ENCODE measurements around the gene KBTBD12. TPM values are rescaled to one million over a fixed set of nuclear protein-coding genes. Genes with fewer than 3 reads are reported as not detected.

The KBTBD12 gene
- total RNA-seq, 3 donors from 2014 or later: 0.32 to 0.73 TPM; not detected in 1

DNA sequence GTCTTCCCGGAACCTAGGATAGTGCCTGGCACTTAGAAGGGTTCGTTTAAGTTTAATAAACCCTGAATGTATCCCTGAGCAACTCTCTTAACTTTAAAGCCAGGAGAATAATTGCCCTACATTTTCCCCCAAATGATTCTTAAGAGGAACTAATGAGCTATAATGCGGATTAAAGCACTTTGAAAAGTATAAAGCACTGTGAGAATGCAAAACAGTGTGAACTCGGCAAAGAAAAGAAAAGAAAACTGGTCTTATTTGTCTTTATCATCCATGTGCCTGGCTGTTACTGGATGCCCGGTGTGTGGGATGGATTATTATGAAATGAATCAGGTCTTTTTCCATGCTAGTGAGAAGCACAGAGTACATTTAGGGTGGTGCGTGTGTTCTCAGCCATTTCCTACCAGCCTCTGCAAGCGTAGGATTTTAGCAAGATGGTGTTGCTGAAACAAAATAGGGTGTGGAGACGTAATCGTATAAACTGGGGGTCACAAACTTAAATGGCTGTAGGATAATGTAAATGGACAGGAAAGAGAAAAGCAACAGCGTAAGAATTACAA is 983 bp downstream of the KBTBD12 start:
- Histone ChIP-seq H3K4me3 (no peak overlapping the region), H3K9me3 (no peaks in the 10 kb centered on the region), H3K27ac (no peak overlapping the region), H3K36me3 (no peaks in the 10 kb centered on the region), H3K4me1 (peaks cover 0 to 5% of the 10 kb centered on the region in 2 donors), H3K27me3 (no peaks in the 10 kb centered on the region)
- TF ChIP-seq POLR2A (IDR thresholded peaks at IDR 0.05): no peak
- TF ChIP-seq, protein P1, sequence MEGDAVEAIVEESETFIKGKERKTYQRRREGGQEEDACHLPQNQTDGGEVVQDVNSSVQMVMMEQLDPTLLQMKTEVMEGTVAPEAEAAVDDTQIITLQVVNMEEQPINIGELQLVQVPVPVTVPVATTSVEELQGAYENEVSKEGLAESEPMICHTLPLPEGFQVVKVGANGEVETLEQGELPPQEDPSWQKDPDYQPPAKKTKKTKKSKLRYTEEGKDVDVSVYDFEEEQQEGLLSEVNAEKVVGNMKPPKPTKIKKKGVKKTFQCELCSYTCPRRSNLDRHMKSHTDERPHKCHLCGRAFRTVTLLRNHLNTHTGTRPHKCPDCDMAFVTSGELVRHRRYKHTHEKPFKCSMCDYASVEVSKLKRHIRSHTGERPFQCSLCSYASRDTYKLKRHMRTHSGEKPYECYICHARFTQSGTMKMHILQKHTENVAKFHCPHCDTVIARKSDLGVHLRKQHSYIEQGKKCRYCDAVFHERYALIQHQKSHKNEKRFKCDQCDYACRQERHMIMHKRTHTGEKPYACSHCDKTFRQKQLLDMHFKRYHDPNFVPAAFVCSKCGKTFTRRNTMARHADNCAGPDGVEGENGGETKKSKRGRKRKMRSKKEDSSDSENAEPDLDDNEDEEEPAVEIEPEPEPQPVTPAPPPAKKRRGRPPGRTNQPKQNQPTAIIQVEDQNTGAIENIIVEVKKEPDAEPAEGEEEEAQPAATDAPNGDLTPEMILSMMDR (IDR thresholded peaks at IDR 0.05): no peak
- no peak for TF ChIP-seq POLR2AphosphoS5 (IDR thresholded peaks at IDR 0.05)
- DNase-seq (ENCODE audit: low spot score in 2 of 2): no peak
- intact Hi-C loops (cut with DNase I; ENCODE audit: low total_unique reads): loop anchor here (5.0 kb wide), 1 partner anchor 1399 kb away; the partner anchor contains the start of gene UROC1

DNA sequence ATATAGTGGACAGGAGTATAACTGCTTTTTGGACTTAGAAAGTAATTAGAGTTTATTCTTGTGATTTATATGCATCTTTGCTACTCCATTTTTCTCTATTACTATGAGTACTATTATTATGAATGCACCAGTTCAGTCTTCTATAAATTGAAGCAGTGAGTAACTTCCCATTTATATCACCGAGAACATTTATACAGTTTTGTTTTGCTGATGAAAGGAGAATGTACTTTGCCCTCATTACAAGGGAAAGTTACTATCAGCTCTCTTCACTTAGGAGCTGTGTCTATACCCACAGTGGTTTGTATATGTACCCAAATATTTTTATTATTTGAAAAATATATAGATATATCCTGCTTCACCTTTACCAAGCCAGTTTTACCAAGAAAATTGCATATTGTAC is 5.7 kb downstream of the KBTBD12 start:
- no peak overlapping the region for H3K27ac ChIP-seq
- TF ChIP-seq, protein P1 (IDR thresholded peaks at IDR 0.05): no peak
- TF ChIP-seq POLR2A (IDR thresholded peaks at IDR 0.05) (no peak), POLR2AphosphoS5 (IDR thresholded peaks at IDR 0.05) (no peak)

DNA sequence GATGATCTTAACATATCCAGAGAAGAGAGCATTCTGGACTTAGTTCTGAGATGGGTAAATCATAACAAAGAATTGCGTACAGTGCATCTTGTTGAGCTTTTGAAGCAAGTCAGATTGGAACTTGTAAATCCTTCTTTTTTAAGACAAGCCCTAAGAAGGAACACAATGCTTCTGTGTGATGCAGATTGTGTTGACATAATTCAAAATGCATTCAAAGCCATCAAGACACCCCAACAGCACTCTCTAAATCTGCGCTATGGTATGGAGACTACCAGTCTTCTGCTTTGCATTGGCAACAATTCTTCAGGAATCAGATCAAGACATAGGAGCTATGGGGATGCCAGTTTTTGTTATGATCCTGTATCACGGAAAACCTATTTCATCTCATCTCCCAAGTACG is 8.6 kb downstream of the KBTBD12 start:
- TF ChIP-seq, protein P1 (IDR thresholded peaks at IDR 0.05): no peak
- TF ChIP-seq POLR2AphosphoS5 (IDR thresholded peaks at IDR 0.05) (no peak), POLR2A (IDR thresholded peaks at IDR 0.05) (no peak)
- Histone ChIP-seq H3K4me1 (no peaks in the 10 kb centered on the region), H3K27ac (no peak overlapping the region), H3K9me3 (no peaks in the 10 kb centered on the region), H3K27me3 (no peaks in the 10 kb centered on the region), H3K4me3 (no peak overlapping the region), H3K36me3 (no peaks in the 10 kb centered on the region)
- no peak for DNase-seq (ENCODE audit: low spot score in 2 of 2)
- intact Hi-C loops (cut with DNase I; ENCODE audit: low total_unique reads): no loop called here

More for the DNA sequence above, 5.7 kb downstream of the KBTBD12 start:
- Histone ChIP-seq H3K36me3 (no peaks in the 10 kb centered on the region), H3K4me1 (no peaks in the 10 kb centered on the region), H3K9me3 (no peaks in the 10 kb centered on the region), H3K4me3 (no peak overlapping the region), H3K27me3 (no peaks in the 10 kb centered on the region)
- intact Hi-C loops (cut with DNase I; ENCODE audit: low total_unique reads): no loop called here
- no peak for DNase-seq (ENCODE audit: low spot score in 2 of 2)

DNA sequence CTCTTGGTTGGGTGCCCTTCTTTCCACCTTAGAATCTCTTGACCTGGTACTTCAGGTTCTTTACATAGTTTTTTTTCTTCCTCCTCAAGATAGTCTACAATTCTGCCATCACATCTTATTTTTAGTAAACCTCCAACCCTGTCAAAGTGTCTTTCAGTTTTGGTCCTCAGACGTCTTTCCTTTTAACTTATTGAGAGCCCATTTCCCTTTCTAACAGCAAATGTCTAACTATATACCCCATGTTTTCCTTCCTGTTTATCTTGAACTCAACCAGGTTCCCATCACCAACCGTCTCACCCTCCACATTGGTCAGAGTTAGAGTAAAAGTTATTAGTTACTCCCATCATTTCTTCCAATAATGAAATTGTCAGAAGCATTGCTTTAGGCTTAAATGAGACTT is 10.4 kb downstream of the KBTBD12 start:
- DNase-seq (ENCODE audit: low spot score in 2 of 2): no peak
- intact Hi-C loops (cut with DNase I; ENCODE audit: low total_unique reads): no loop called here
- no peaks in the 10 kb centered on the region for H3K9me3 ChIP-seq
- H3K27ac ChIP-seq: no peak overlapping the region
- no peak overlapping the region for H3K4me3 ChIP-seq
- no peaks in the 10 kb centered on the region for H3K36me3 ChIP-seq
- TF ChIP-seq POLR2A (IDR thresholded peaks at IDR 0.05) (no peak), POLR2AphosphoS5 (IDR thresholded peaks at IDR 0.05) (no peak)
- TF ChIP-seq, protein P1 (IDR thresholded peaks at IDR 0.05): no peak
- H3K4me1 ChIP-seq: no peaks in the 10 kb centered on the region
- H3K27me3 ChIP-seq: no peaks in the 10 kb centered on the region

DNA sequence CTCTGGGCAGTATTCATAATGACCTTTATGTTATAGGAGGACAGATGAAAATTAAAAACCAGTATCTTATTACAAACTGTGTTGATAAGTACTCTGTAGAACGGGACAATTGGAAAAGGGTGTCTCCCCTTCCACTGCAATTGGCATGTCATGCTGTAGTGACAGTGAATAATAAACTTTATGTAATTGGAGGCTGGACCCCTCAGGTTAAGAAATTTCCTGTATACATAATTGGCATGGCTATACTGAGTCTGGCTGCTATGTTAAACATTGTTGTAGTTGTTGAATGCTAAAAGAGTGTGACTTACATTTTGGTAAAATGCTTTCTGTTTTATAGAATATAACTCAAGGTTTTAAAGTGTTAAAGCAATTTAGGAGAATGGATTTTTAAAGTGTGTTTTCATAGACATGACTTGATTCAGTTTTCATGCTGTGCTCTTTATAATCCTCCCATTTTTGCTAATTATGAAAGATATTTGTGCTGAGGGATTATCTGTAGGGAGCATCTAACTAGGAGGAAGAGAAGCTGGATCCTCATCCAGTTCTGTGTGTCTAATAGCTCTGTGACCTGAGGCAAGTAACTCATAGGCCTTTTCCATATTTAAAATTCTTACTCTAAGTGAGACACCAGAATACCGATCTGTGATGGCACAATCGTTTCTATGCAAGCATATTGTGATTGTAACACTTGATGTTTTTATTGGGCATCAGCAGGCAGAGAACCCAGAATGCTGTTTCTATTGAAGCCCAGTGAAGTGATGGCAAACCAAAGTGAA is 13.0 kb downstream of the KBTBD12 start:
- TF ChIP-seq POLR2A (IDR thresholded peaks at IDR 0.05) (no peak), POLR2AphosphoS5 (IDR thresholded peaks at IDR 0.05) (no peak)
- TF ChIP-seq, protein P1 (IDR thresholded peaks at IDR 0.05): no peak
- no peak for DNase-seq (ENCODE audit: low spot score in 2 of 2)
- Histone ChIP-seq H3K27ac (no peak overlapping the region), H3K9me3 (no peaks in the 10 kb centered on the region), H3K4me1 (no peaks in the 10 kb centered on the region), H3K27me3 (no peaks in the 10 kb centered on the region), H3K4me3 (no peak overlapping the region), H3K36me3 (no peaks in the 10 kb centered on the region)
- intact Hi-C loops (cut with DNase I; ENCODE audit: low total_unique reads): no loop called here
